ENCODE results near the gene PYY. TPM values are rescaled to one million over a fixed set of nuclear protein-coding genes. Genes with fewer than 3 reads are reported as not detected.

Gene PYY
- total RNA-seq, 1 donor from 2014 or later, result not detected

DNA sequence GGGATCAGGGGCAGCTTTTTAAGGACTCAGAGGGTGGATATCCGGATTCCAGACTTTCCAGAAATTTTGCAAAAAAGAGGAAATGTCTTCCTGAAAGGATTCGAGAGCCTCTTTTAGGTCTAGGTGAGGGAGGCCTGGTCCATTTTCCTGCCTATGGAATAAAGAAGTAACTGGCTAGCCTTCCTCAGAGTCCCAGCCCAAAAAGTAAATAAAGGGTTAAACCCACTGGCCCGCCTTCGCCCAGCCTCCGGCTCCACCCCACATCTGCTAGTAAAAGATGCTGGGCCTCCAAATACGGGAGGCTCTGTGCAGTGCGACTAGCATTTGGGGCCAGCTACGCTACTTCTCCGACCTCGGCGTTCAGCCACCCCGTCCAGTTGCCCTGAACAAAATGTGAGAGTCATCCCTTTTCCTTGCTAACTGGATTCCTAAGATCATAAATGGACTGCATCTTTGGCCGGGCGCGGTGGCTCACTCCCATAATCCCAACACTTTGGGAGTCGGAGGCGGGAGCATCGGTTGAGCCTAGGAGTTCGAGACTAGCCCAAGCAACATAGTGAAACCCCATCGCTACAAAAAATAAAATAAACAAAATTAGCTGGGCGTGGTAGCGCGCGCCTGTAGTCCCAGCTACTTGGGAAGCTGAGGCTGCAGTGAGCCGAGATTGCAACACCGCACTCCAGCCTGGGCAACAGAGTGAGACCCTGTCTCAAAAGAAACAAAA, 45.6 kb downstream of the PYY start:
- Mint-ChIP-seq H3K9me3 (ENCODE audit: unreplicated experiment) (no peaks in the 10 kb centered on the region), H3K4me1 (ENCODE audit: unreplicated experiment) (peaks cover 16% of the 10 kb centered on the region), H3K27me3 (ENCODE audit: unreplicated experiment) (peaks cover 6% of the 10 kb centered on the region), H3K4me3 (ENCODE audit: unreplicated experiment) (peak overlapping the region; percentile 79), H3K36me3 (ENCODE audit: unreplicated experiment) (peaks cover 2% of the 10 kb centered on the region), H3K27ac (ENCODE audit: unreplicated experiment) (peak overlapping the region; percentile 69)
- TF ChIP-seq, protein P1, sequence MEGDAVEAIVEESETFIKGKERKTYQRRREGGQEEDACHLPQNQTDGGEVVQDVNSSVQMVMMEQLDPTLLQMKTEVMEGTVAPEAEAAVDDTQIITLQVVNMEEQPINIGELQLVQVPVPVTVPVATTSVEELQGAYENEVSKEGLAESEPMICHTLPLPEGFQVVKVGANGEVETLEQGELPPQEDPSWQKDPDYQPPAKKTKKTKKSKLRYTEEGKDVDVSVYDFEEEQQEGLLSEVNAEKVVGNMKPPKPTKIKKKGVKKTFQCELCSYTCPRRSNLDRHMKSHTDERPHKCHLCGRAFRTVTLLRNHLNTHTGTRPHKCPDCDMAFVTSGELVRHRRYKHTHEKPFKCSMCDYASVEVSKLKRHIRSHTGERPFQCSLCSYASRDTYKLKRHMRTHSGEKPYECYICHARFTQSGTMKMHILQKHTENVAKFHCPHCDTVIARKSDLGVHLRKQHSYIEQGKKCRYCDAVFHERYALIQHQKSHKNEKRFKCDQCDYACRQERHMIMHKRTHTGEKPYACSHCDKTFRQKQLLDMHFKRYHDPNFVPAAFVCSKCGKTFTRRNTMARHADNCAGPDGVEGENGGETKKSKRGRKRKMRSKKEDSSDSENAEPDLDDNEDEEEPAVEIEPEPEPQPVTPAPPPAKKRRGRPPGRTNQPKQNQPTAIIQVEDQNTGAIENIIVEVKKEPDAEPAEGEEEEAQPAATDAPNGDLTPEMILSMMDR (IDR thresholded peaks at IDR 0.05), result no peak
- DNase-seq (ENCODE audit: extremely low spot score, unreplicated experiment), result no peak

DNA sequence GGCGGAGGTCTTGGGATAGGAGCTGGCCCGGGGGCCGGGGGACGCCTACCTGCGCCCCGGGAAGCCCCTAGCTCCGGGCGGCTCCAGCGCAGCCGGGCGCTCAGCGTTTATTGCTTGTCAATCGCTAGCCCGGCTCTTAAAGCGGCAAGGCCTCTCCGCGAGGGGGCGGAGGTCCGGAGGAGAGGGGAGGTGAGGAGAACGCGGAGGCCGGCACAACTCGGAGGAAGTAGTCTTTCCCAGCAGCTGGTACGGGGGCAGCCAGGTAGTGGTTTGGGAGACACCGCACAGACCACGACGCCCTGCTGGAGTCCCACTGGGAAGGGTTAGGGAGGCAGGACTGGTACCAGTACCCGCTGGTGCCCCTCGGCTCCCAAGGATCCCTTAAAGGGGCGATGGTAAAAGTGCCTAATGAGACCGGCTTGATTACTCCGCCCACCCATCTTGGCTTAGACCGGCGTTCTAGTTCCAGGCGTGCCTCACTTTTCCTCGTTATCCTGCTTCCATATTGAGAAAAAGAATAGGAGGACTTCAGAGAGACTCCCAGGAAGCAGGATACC, 46.2 kb downstream of the PYY start, which contains the start of gene MPP2:
TSS of gene MPP2 (minus strand) at position 112 of the 557 bp plus-strand sequence. CDS start 3,076 bp downstream, outside the sequence.
- no peaks in the 10 kb centered on the region for H3K9me3 Mint-ChIP-seq (ENCODE audit: unreplicated experiment)
- peak; percentile 90 for DNase-seq (ENCODE audit: extremely low spot score, unreplicated experiment)
- peaks cover 2% of the 10 kb centered on the region for H3K36me3 Mint-ChIP-seq (ENCODE audit: unreplicated experiment)
- TF ChIP-seq, protein P1 (IDR thresholded peaks at IDR 0.05), result peak; percentile 40
- H3K27ac Mint-ChIP-seq (ENCODE audit: unreplicated experiment), result peak within 1 kb of the TSS; percentile 69
- H3K4me1 Mint-ChIP-seq (ENCODE audit: unreplicated experiment), result peaks cover 16% of the 10 kb centered on the region
- peak within 1 kb of the TSS; percentile 79 for H3K4me3 Mint-ChIP-seq (ENCODE audit: unreplicated experiment)
- peaks cover 6% of the 10 kb centered on the region for H3K27me3 Mint-ChIP-seq (ENCODE audit: unreplicated experiment)

DNA sequence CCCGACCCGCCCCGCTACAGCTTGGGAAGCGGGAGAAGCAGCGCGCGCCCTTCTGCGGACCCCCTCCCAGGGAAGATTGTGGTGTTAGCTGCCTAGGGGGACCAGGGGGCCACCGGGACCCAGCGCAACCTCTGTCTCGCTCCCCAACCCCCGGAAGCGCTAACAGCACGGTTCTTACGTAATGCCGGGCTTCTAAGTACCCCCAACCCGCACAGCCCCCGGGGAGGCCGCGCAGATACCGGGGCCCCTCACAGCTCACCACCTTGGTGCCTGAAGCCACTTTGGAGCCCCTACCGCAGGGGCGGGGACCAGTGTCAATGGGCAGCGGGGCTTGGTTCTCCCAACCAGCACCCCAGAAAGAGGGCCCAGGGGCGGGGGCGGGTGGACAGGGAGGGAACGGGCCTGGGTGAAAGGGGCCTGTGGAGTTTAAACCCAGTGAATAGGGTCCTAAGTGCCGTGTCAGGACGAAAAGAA, 46.8 kb downstream of the PYY start:
- H3K4me1 Mint-ChIP-seq (ENCODE audit: unreplicated experiment), result peaks cover 16% of the 10 kb centered on the region
- peaks cover 6% of the 10 kb centered on the region for H3K27me3 Mint-ChIP-seq (ENCODE audit: unreplicated experiment)
- H3K27ac Mint-ChIP-seq (ENCODE audit: unreplicated experiment), result no peak overlapping the region
- TF ChIP-seq, protein P1 (IDR thresholded peaks at IDR 0.05), result no peak
- peak overlapping the region; percentile 79 for H3K4me3 Mint-ChIP-seq (ENCODE audit: unreplicated experiment)
- no peaks in the 10 kb centered on the region for H3K9me3 Mint-ChIP-seq (ENCODE audit: unreplicated experiment)
- peaks cover 2% of the 10 kb centered on the region for H3K36me3 Mint-ChIP-seq (ENCODE audit: unreplicated experiment)
- DNase-seq (ENCODE audit: extremely low spot score, unreplicated experiment), result no peak

DNA sequence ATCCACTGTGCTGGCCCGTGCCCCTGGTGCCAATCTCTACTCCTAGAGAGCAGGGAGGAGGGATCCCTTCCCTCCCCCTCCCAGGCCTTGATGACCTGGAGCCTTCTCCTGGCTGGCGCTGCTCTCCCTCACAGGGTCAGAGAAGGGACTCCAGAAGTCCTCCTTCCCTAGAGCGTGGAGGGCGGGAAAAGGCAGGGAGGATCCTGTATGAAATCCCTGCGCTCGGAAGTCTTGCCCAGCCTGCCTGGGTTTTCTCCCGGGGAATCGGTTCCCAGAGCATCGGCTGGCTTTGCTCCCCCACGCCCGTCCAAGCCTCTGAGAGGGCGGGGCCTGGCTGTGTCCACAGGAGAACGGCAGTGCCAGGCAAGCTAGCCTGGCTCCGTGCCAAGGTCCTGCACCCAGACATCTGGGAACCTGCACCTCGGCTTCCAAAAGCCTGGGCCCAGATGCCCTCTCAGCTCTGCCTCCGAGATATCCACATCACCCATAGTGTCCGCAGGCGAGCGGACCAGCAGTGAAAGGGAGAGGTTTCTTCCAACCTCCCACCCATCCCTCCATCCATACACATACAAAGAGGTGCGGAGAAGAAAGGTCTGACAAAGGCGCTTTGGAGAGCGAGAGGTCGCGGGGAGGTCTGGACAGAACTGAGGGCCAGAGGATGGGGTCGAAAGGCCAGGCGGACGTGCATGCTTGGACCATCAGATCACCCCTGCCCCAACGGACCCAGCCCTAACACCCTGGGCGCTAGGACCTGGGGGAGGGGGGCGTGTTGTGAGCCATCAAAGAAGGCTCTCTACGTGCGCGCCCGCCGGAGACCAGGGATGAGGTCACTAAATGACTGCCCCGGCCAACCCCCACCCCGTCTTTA, 47.5 kb downstream of the PYY start:
- peaks cover 6% of the 10 kb centered on the region for H3K27me3 Mint-ChIP-seq (ENCODE audit: unreplicated experiment)
- peak overlapping the region; percentile 65 for H3K27ac Mint-ChIP-seq (ENCODE audit: unreplicated experiment)
- H3K9me3 Mint-ChIP-seq (ENCODE audit: unreplicated experiment), result no peaks in the 10 kb centered on the region
- H3K4me3 Mint-ChIP-seq (ENCODE audit: unreplicated experiment), result peak overlapping the region; percentile 79
- peaks cover 18% of the 10 kb centered on the region for H3K4me1 Mint-ChIP-seq (ENCODE audit: unreplicated experiment)
- DNase-seq (ENCODE audit: extremely low spot score, unreplicated experiment), result no peak
- TF ChIP-seq, protein P1 (IDR thresholded peaks at IDR 0.05), result no peak
- peaks cover 2% of the 10 kb centered on the region for H3K36me3 Mint-ChIP-seq (ENCODE audit: unreplicated experiment)

Measured in osteocyte (in vitro differentiated cells).